Measurements from ENCODE around the gene METTL25B. TPM values are rescaled to one million over a fixed set of nuclear protein-coding genes. Genes with fewer than 3 reads are reported as not detected.
"Not testable (repeated sequence)": the region's sequence is repeated elsewhere in the genome, so short reads cannot be mapped to it uniquely, and the experiment has no call there.

METTL25B gene
- total RNA-seq, 3 donors from 2014 or later, result 15.5 to 41.3 (median 30.2) TPM

- intact Hi-C loops (cut with DNase I; ENCODE audit: low total_unique reads), result no loop called here
- TF ChIP-seq CTCF (IDR thresholded peaks at IDR 0.05) (no peak), POLR2AphosphoS5 (IDR thresholded peaks at IDR 0.05) (peak; percentile 75 to 85 (median 85))
- peak; percentile 95 to 98 for DNase-seq (ENCODE audit: low spot score in 2 of 2)
- Histone ChIP-seq H3K27ac (peak overlapping the region; percentile 100), H3K4me3 (peak overlapping the region; percentile 87 to 98 (median 95)), H3K4me1 (peaks cover 8 to 28% of the 10 kb centered on the region in 2 donors), H3K9me3 (no peaks in the 10 kb centered on the region), H3K27me3 (no peaks in the 10 kb centered on the region), H3K36me3 (no peaks in the 10 kb centered on the region)
These were observed 23.6 kb downstream of the METTL25B start for GRCh38 chr1:156751757-156752481.

- H3K4me1 ChIP-seq, result peaks cover 4 to 26% of the 10 kb centered on the region in 2 donors
- intact Hi-C loops (cut with DNase I; ENCODE audit: low total_unique reads), result no loop called here
- DNase-seq (ENCODE audit: low spot score in 2 of 2), result no peak
- TF ChIP-seq POLR2A (IDR thresholded peaks at IDR 0.05) (no peak), CTCF (IDR thresholded peaks at IDR 0.05) (no peak), POLR2AphosphoS5 (IDR thresholded peaks at IDR 0.05) (no peak)
- H3K27ac ChIP-seq, result peak overlapping the region; percentile 100
- H3K27me3 ChIP-seq, result no peaks in the 10 kb centered on the region
- no peaks in the 10 kb centered on the region for H3K36me3 ChIP-seq
- peak overlapping the region; percentile 87 to 98 (median 95) for H3K4me3 ChIP-seq
- H3K9me3 ChIP-seq, result no peaks in the 10 kb centered on the region
These were observed 24.7 kb downstream of the METTL25B start for GRCh38 chr1:156752843-156753482.

GRCh38 chr1:156754219-156754618, 25.9 kb downstream of the METTL25B start:
- peaks cover 0 to 16% of the 10 kb centered on the region in 2 donors for H3K4me1 ChIP-seq
- H3K9me3 ChIP-seq, result no peaks in the 10 kb centered on the region
- DNase-seq (ENCODE audit: low spot score in 2 of 2), result no peak
- intact Hi-C loops (cut with DNase I; ENCODE audit: low total_unique reads), result no loop called here
- H3K4me3 ChIP-seq, result no peak overlapping the region
- TF ChIP-seq POLR2A (IDR thresholded peaks at IDR 0.05) (no peak), POLR2AphosphoS5 (IDR thresholded peaks at IDR 0.05) (no peak), CTCF (IDR thresholded peaks at IDR 0.05) (no peak)
- no peaks in the 10 kb centered on the region for H3K27me3 ChIP-seq
- no peaks in the 10 kb centered on the region for H3K36me3 ChIP-seq
- no peak overlapping the region for H3K27ac ChIP-seq

GRCh38 chr1:156755527-156755950, 27.3 kb downstream of the METTL25B start:
- Histone ChIP-seq H3K9me3 (no peaks in the 10 kb centered on the region), H3K4me3 (no peak overlapping the region), H3K36me3 (no peaks in the 10 kb centered on the region), H3K27ac (no peak overlapping the region), H3K4me1 (peaks cover 0 to 7% of the 10 kb centered on the region in 2 donors), H3K27me3 (no peaks in the 10 kb centered on the region)
- no peak for TF ChIP-seq CTCF (IDR thresholded peaks at IDR 0.05)
- no peak for TF ChIP-seq POLR2A (IDR thresholded peaks at IDR 0.05)
- no peak for TF ChIP-seq POLR2AphosphoS5 (IDR thresholded peaks at IDR 0.05)
- intact Hi-C loops (cut with DNase I; ENCODE audit: low total_unique reads), result no loop called here
- DNase-seq (ENCODE audit: low spot score in 2 of 2), result no peak

- no peaks in the 10 kb centered on the region for H3K9me3 ChIP-seq
- no peaks in the 10 kb centered on the region for H3K27me3 ChIP-seq
- no peaks in the 10 kb centered on the region for H3K36me3 ChIP-seq
- H3K4me1 ChIP-seq, result peaks cover 0 to 7% of the 10 kb centered on the region in 2 donors
- no peak overlapping the region for H3K4me3 ChIP-seq
- DNase-seq (ENCODE audit: low spot score in 2 of 2), result no peak
- no peak overlapping the region for H3K27ac ChIP-seq
- intact Hi-C loops (cut with DNase I; ENCODE audit: low total_unique reads), result no loop called here
- TF ChIP-seq CTCF (IDR thresholded peaks at IDR 0.05) (no peak), POLR2AphosphoS5 (IDR thresholded peaks at IDR 0.05) (no peak), POLR2A (IDR thresholded peaks at IDR 0.05) (no peak)
These were observed 28.1 kb downstream of the METTL25B start for GRCh38 chr1:156756355-156756754.

- H3K27me3 ChIP-seq; H3K4me1 ChIP-seq; H3K36me3 ChIP-seq; H3K27ac ChIP-seq; H3K9me3 ChIP-seq; H3K4me3 ChIP-seq; intact Hi-C loops (cut with DNase I; ENCODE audit: low total_unique reads); DNase-seq (ENCODE audit: low spot score in 2 of 2): not testable (repeated sequence)
These were observed 29.4 kb downstream of the METTL25B start for GRCh38 chr1:156757572-156758253.
